Measurements from ENCODE around the gene SLC26A5. TPM values are rescaled to one million over a fixed set of nuclear protein-coding genes. Genes with fewer than 3 reads are reported as not detected.

SLC26A5 gene
- total and polyA plus RNA-seq, 2 donors (not counting 3 experiments of a cell fraction or from before 2014, with no cell fraction given), result not detected

- no peak overlapping the region for H3K4me2 ChIP-seq (ENCODE audit: insufficient read depth, low read length)
- dilution Hi-C loops (cut with MboI; ENCODE audit: extremely low pct_ligation_motif_present, low sequenced_read_pairs), result no loop called here
- H3K36me3 ChIP-seq (ENCODE audit: control insufficient read depth in 2 of 2, extremely low read depth in 1 of 2, insufficient read depth in 2 of 2, low read length in 2 of 2), result no peaks in the 10 kb centered on the region
- no peak overlapping the region for H3K9ac ChIP-seq (replicated peaks; ENCODE audit: extremely low read depth, insufficient read depth, low read length)
- DNase-seq (ENCODE audit: low read depth, low spot score), result no peak
- no peaks in the 10 kb centered on the region for H3K79me2 ChIP-seq (ENCODE audit: control insufficient read depth, insufficient read depth, low read length)
- no peak for FAIRE-seq
- no peak overlapping the region for H2AFZ ChIP-seq (ENCODE audit: low read depth, low read length)
- no peak overlapping the region for H3K4me3 ChIP-seq (replicated peaks in 1 of 3; ENCODE audit: insufficient read depth in 1 of 3, low read depth in 1 of 3, low read length in 3 of 3)
- no peaks in the 10 kb centered on the region for H3K9me3 ChIP-seq (replicated peaks; ENCODE audit: control insufficient read depth, insufficient read depth, low read length)
- no peaks in the 10 kb centered on the region for H3K4me1 ChIP-seq (ENCODE audit: control insufficient read depth, extremely low read depth, insufficient read depth, low read length)
- BruUV-seq (replicated peaks), result no TSS peak
- TF ChIP-seq POLR2AphosphoS5 (IDR thresholded peaks at IDR 0.05; ENCODE audit: insufficient read depth, low read depth, low read length), result no peak
- TF ChIP-seq GATA2 (IDR thresholded peaks at IDR 0.05; ENCODE audit: insufficient read depth, insufficient read length, low read depth, low read length), result no peak
- no peak for TF ChIP-seq POLR2A (IDR thresholded peaks at IDR 0.05; ENCODE audit: low read depth, low read length)
- TF ChIP-seq CTCF (IDR thresholded peaks at IDR 0.05; ENCODE audit: extremely low read depth in 1 of 2, insufficient read depth in 1 of 2, low read depth in 1 of 2, low read length in 2 of 2), result no peak
- no peak for TF ChIP-seq JUN (IDR thresholded peaks at IDR 0.05; ENCODE audit: borderline replicate concordance, insufficient read depth, insufficient read length, low read depth)
- no peak for TF ChIP-seq MAX (IDR thresholded peaks at IDR 0.05; ENCODE audit: insufficient read depth, insufficient read length)
- TF ChIP-seq FOS (IDR thresholded peaks at IDR 0.05; ENCODE audit: borderline replicate concordance, insufficient read depth, low read length), result no peak
- TF ChIP-seq MYC (IDR thresholded peaks at IDR 0.05; ENCODE audit: low read depth, low read length), result no peak
- TF ChIP-seq EZH2 (IDR thresholded peaks at IDR 0.05; ENCODE audit: borderline replicate concordance, low read depth, low read length, severe bottlenecking), result no peak
- peaks cover 7% of the 10 kb centered on the region in 2 experiments for H3K27me3 ChIP-seq (ENCODE audit: control insufficient read depth in 2 of 2, insufficient read depth in 2 of 2, low read length in 2 of 2)
- H4K20me1 ChIP-seq (replicated peaks; ENCODE audit: control insufficient read depth, extremely low read depth, insufficient read depth, low read length), result no peaks in the 10 kb centered on the region
- ChIA-PET CTCF (interaction anchor here (1.5 kb wide), 1 partner anchor 12 kb away, joined by 3 read pairs; no protein-coding TSS in a partner anchor), POLR2A (no interaction called here)
- no peaks in the 10 kb centered on the region for H3K9me1 ChIP-seq (replicated peaks; ENCODE audit: control insufficient read depth, extremely low read depth, insufficient read depth, low read length)
- intact Hi-C loops (cut with micrococcal nuclease), result no loop called here
- no peak overlapping the region for H3K27ac ChIP-seq (ENCODE audit: insufficient read depth, low read depth, low read length)
Observed at GRCh38 chr7:103379270-103379975, 66.6 kb downstream of the SLC26A5 start.
